DMS79 treated with DMSO at 0.1 percent for 48 hours (cell line): ENCODE results near the gene CDC42EP3.

Experiments
- DNase-seq: peaks from one replicate; lab custom pipeline; 2025; lab: John Stamatoyannopoulos, UW

CDC42EP3 gene

DNA sequence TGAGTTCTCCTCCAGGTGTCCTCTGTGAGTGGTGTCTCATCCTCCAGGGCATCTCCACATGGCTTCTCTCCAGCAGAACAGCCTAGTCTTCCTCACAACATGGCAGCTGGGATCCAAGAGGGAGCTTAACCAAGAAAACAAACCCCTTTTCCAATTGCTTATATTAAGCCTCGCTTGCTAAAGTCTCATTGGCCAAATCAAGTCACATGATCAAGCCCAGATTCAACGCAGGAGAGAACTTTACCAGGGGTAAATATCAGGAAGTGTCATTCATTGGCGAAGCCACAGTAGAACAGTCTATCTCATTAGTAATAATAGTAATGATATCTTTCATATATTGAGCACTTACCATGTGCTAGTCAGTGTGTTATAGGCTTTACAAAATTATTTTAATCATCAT is 53.1 kb downstream of the CDC42EP3 start:
- no peak for DNase-seq

DNA sequence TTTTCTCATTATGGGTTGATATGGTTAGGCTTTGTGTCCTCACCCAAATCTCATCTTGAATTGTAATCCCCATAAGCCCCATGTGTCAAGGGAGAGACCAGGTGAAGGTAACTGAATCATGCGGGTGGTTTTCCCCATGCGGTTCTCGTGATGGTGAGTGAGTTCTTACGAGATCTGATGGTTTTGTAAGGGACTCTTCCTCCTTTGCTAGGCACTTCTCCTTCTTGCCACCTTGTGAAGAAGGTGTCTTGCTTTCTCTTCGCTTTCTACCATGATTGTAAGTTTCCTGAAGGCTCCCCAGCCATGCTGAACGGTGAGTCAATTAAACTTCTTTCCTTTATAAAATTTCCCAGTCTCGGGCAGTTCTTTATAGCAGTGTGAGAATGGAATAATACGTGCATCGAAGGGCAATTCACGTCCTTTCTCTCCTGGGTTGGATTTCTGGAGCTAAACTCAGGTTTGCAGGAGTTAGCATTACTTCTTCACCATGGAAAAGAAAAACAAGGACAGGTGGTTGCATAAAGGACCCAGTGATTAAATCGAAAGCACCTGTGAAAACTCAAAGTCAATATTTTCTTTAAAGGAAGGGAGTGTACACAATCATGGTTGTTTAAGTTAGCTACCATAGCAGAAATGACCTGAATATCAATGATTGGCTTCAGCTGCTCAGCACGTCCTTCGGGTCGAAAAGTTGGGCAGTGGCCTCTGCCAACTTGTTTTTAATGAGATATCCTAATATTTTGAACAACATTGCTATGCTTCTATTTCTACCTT is 54.1 kb downstream of the CDC42EP3 start:
- DNase-seq = no peak

DNA sequence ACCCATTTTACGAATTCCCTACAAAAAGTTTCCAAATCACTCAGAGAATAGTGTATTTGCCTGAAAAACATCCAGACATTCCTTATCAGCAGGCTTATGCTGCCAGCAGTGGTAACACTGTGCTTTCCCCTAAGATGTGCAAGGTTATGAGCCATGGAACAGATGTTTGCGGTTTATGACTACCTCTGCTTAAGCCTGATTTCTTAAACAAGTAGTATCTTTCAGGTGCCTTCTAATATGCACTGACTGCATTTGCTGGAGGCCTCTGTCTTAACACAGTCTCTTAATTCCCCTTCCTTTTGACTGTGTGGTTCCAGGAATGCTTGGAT is 54.8 kb downstream of the CDC42EP3 start:
- no peak for DNase-seq

GRCh38 chr2:37615804-37616676 is 55.4 kb downstream of the CDC42EP3 start:
- DNase-seq = no peak

- no peak for DNase-seq
These were observed 57.2 kb downstream of the CDC42EP3 start for GRCh38 chr2:37614061-37614738.

GRCh38 chr2:37612382-37612781 is 59.1 kb downstream of the CDC42EP3 start:
- no peak for DNase-seq

GRCh38 chr2:37610638-37611289 is 60.7 kb downstream of the CDC42EP3 start:
- no peak for DNase-seq

GRCh38 chr2:37609782-37610181 is 61.7 kb downstream of the CDC42EP3 start:
- DNase-seq = no peak

- no peak for DNase-seq
These were observed 66.7 kb downstream of the CDC42EP3 start for GRCh38 chr2:37604716-37605115.

DNA sequence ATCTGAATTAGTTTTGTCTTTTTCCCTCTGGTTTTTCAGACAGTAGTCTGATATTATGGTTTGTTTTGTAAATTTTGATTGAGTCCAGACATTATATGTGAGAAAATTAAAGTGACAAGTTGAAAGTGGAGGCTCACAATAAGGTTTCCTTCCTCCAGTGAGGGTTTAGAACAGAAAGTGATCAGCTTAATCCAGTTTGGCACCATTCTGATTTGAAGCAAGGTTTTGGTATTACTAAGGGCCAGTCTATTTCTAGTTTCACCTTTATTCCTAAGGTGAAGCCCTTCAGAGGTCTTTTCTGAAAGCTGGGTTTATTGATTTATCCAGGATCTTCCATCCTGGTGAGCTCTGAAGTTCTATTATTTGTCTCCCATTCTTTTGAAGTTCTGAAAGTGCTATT is 68.7 kb downstream of the CDC42EP3 start:
- no peak for DNase-seq

DNA sequence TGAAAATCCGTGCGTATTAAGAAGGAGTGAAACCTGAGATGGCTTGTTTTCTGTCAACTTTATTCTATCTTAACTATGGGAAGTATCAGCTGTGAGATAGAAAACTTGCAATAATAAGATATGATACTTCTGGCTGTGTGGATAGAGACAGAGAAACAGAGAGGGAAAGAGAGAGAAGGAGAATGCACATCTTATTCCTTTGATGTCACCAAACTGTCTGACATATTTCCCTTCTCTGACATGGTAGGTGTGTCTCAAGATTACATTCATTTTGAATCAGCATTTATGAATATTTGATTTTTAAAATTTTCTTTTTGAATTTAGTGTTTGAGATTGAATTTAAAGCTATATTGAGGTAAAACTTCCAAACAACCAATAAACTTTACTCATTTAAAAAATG is 69.4 kb downstream of the CDC42EP3 start:
- DNase-seq = no peak

GRCh38 chr2:37601569-37601968 is 69.9 kb downstream of the CDC42EP3 start:
- no peak for DNase-seq

- no peak for DNase-seq
These were observed 70.7 kb downstream of the CDC42EP3 start for GRCh38 chr2:37600735-37601134.

- no peak for DNase-seq
These were observed 71.5 kb downstream of the CDC42EP3 start for GRCh38 chr2:37599688-37600525.

DNA sequence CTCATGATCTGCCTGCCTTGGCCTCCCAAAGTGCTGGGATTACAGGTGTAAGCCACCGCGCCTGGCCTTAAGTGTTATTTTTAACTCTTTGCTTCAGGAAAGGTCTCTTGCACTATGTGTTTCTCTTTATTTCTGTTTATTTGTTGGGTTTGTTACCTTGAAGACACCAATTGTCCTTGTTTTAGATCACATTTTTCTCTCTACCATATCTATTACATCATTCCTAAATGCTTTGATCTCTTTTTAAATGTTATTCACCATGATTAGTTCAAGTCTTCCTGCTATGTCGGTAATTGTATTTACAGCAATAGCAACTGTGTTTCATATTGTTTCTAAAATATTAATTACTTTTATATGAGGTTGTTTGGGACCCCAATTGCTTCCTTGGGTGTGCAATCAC is 77.7 kb downstream of the CDC42EP3 start:
- no peak for DNase-seq

DNA sequence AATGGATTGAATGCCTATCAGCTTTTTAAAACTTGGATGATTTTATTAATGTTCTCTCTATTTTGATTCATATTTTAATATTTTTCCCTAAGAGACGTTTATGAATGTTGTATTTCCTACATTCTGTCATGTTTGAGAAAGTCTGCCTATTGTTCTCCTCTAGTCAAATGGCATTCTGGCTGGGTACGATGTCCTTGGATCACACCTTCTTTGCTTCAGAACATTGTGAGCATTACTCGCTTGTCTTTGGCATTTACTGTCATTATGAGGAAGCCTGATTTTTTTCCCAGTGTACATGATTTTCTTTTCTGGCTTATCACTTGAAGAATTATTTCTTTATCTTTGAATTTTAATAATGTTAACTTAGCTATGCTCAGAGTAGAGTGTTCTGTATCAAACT is 78.4 kb downstream of the CDC42EP3 start:
- DNase-seq = no peak
